HFF-Myc (cell line): ENCODE measurements around the gene TTC17.

Experiments
- DNase-seq: peaks from one replicate; pipeline ENCODE4 v3.0.0-alpha.2; 2011; ENCODE audit warnings: low read depth; ENCODE audit errors: extremely low read depth
- H3K4me3 ChIP-seq: replicated peaks from 2 replicates; pipeline ENCODE4 v1.5.1; 2011; ENCODE audit warnings: low read depth, mild to moderate bottlenecking, control low read depth, low read length
- TF ChIP-seq, protein P1 (sequence below): IDR thresholded peaks from 2 replicates; pipeline ENCODE4 v1.5.1; 2012; ENCODE audit warnings: mild to moderate bottlenecking, low read depth, low read length, control low read depth; ENCODE audit errors: missing control alignments

Gene TTC17

DNA sequence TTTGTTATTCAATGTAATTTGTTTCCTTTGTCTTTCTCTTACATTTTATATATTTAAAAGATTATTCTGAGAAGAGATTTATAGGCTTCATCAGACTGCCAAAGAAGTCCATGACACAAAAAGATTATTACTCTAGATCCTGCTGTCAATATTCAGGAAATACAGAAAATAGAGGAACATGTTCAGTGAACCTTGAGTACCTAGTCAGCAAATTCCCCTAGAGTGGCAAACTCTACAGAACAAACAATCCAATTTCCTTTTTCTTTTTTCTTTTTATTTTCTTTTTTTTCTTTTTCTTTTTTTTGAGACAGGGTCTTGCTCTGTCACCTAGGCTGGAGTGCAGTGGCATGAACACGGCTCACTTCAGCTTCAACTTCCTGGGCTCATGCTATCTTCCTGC lies 23.9 kb downstream of the TTC17 start:
- H3K4me3 ChIP-seq = no peak overlapping the region
- TF ChIP-seq, protein P1, sequence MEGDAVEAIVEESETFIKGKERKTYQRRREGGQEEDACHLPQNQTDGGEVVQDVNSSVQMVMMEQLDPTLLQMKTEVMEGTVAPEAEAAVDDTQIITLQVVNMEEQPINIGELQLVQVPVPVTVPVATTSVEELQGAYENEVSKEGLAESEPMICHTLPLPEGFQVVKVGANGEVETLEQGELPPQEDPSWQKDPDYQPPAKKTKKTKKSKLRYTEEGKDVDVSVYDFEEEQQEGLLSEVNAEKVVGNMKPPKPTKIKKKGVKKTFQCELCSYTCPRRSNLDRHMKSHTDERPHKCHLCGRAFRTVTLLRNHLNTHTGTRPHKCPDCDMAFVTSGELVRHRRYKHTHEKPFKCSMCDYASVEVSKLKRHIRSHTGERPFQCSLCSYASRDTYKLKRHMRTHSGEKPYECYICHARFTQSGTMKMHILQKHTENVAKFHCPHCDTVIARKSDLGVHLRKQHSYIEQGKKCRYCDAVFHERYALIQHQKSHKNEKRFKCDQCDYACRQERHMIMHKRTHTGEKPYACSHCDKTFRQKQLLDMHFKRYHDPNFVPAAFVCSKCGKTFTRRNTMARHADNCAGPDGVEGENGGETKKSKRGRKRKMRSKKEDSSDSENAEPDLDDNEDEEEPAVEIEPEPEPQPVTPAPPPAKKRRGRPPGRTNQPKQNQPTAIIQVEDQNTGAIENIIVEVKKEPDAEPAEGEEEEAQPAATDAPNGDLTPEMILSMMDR = no peak
- no peak for DNase-seq

DNA sequence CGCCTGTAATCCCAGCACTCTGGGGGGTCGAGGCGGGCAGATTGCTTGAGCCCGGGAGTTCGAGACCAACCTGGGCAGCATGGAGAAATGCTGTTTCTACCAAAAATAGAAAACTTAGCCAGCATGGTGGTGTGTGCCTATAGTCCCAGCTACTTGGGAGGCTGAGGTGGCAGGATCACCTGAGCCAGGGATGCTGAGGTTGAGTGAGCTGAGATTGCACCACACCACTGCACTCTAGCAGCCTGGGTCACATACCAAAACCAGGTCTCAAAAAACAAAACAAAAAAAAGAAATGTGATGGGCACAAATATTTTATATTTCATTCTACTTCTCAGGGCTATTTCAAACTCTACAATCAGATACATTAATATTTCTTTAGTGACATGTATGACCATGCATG lies 25.7 kb downstream of the TTC17 start:
- no peak for DNase-seq
- TF ChIP-seq, protein P1 = no peak
- H3K4me3 ChIP-seq = no peak overlapping the region

DNA sequence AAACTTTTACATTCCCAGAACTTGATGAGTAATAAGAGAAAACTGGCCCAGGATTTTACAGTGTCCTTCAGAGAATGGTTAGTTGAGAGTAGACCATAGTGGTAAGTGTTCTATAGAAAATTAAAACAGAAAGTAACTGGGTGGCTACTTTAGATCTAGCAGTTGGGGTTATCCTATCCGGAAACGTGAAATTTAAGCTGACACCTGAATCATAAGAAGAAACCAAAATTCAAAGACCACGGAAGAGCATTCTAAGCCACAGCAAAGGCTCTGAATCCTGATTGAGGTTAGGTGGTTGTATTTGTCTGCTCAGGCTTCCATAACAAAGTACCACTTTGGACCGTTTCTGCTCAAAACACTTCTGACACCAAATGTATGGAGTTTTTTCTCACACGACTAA lies 34.0 kb downstream of the TTC17 start:
- H3K4me3 ChIP-seq = no peak overlapping the region
- DNase-seq = no peak
- TF ChIP-seq, protein P1 = no peak

DNA sequence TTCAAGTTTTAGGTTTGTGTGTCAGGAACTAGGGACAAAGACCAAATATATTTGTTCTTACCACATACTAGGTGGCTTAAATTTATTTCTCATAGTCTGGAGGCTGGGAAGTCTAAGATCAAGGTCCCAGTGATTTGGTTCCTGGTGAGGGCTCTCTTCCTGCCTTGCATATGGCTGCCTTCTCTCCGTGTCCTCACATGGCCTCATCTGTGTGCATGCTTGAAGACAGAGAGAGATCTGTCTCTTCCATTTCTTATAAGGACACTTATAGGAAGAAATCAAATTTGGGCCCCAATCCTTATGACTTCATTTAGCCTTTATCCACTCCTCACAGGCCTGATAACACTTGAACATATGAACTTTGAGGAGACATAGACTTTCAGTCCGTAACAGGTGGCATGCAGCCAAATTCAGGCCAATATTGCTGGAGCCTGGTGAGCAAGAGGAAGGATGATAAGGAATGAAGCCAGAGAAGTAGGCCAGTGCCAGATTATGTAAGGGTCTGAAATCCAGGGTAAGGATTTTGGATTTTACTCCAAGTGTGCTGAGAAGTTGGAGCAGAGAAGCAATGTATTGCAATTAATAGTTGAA lies 35.1 kb downstream of the TTC17 start:
- TF ChIP-seq, protein P1 = no peak
- no peak overlapping the region for H3K4me3 ChIP-seq
- no peak for DNase-seq

DNA sequence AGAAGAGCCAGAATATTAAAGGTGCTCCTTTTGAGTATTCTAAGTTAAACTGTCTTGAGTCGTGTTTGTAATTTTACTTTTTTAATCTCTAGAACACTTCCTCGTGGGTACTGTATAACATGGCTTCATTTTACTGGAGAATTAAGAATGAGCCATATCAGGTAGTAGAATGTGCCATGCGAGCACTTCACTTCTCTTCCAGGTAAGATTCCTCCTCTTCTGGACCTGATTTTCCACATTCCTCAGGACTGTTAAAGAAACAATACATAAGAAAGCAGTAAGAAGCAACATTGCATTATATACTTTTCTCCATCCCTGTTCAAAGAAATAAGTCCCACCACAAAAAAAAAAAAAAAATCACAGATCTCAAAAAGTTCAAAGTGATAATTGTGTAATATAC lies 37.9 kb downstream of the TTC17 start:
- DNase-seq = no peak
- TF ChIP-seq, protein P1 = no peak
- H3K4me3 ChIP-seq = no peak overlapping the region

DNA sequence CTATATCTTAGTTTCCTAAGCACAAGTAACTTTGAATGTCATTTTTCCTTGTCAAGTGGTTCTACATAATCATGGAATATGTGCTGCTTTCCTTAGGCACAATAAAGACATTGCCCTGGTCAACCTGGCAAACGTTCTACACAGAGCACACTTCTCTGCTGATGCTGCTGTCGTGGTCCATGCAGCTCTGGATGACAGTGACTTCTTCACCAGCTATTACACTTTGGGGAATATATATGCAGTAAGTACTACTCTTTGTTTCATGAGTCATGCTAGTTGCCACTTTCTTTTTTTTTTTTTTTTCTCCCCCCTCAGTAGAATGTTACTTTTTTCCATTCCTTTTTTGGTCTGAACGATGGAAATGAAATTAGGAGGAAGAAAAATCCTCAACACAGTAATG lies 38.5 kb downstream of the TTC17 start:
- TF ChIP-seq, protein P1 = no peak
- no peak overlapping the region for H3K4me3 ChIP-seq
- no peak for DNase-seq
